Ishikawa (cell line): Measurements from ENCODE around the gene RNF186.
A peak's percentile ranks its signal among the peaks of the same experiment; 100 is the strongest.

Experiments used
- CEBPB ChIP-seq: IDR thresholded peaks from 2 replicates; pipeline ENCODE4 v1.6.1; 2012
- CREB1 ChIP-seq: IDR thresholded peaks from 2 replicates; pipeline ENCODE4 v1.6.1; 2012; ENCODE audit warnings: low read depth
- EGR1 ChIP-seq: IDR thresholded peaks from 2 replicates; pipeline ENCODE4 v1.6.1; 2012
- EP300 ChIP-seq: IDR thresholded peaks from 2 replicates; pipeline ENCODE4 v1.6.1; 2012; ENCODE audit warnings: borderline replicate concordance
- FOXM1 ChIP-seq: IDR thresholded peaks from 2 replicates; pipeline ENCODE4 v1.6.1; 2012; ENCODE audit warnings: low read depth, borderline replicate concordance
- MAX ChIP-seq: IDR thresholded peaks from 2 replicates; pipeline ENCODE4 v1.6.1; 2012
- NFIC ChIP-seq: IDR thresholded peaks from 2 replicates; pipeline ENCODE4 v1.6.1; 2012
- RAD21 ChIP-seq: IDR thresholded peaks from 2 replicates; pipeline ENCODE4 v1.6.1; 2012; ENCODE audit warnings: low read depth
- REST ChIP-seq: IDR thresholded peaks from 2 replicates; pipeline ENCODE4 v1.6.1; 2012; ENCODE audit warnings: low read depth, mild to moderate bottlenecking
- TAF1 ChIP-seq: IDR thresholded peaks from 2 replicates; pipeline ENCODE4 v1.6.1; 2012; ENCODE audit warnings: low read depth, mild to moderate bottlenecking
- TCF12 ChIP-seq: IDR thresholded peaks from 2 replicates; pipeline ENCODE4 v1.6.1; 2012; ENCODE audit warnings: low read depth
- TEAD4 ChIP-seq: IDR thresholded peaks from 2 replicates; pipeline ENCODE4 v1.6.1; 2012
- USF1 ChIP-seq: IDR thresholded peaks from 2 replicates; pipeline ENCODE4 v1.6.1; 2012
- YY1 ChIP-seq: IDR thresholded peaks from 2 replicates; pipeline ENCODE4 v1.6.1; 2012; ENCODE audit warnings: low read depth
- ZBTB7A ChIP-seq: IDR thresholded peaks from 2 replicates; pipeline ENCODE4 v1.6.1; 2012; ENCODE audit warnings: low read depth

The RNF186 gene

GRCh38 chr1:19850214-19850613 lies 35.1 kb upstream of the RNF186 start:
- TF ChIP-seq MAX (no peak), TAF1 (no peak)

- 0 out of 2 replicates have a peak, but pooled peaks have one; percentile 6 for TF ChIP-seq CEBPB
These were observed 32.3 kb upstream of the RNF186 start for GRCh38 chr1:19847334-19847733.

- no peak for TF ChIP-seq ZBTB7A
- no peak for TF ChIP-seq TCF12
- TF ChIP-seq RAD21 = no peak
- TF ChIP-seq REST = no peak
- TF ChIP-seq TAF1 = no peak
- TF ChIP-seq TEAD4 = no peak
- no peak for TF ChIP-seq CREB1
- no peak for TF ChIP-seq YY1
- no peak for TF ChIP-seq USF1
- no peak for TF ChIP-seq FOXM1
- no peak for TF ChIP-seq MAX
- no peak for TF ChIP-seq EP300
- no peak for TF ChIP-seq CEBPB
- no peak for TF ChIP-seq NFIC
- no peak for TF ChIP-seq EGR1
These were observed 31.3 kb upstream of the RNF186 start for GRCh38 chr1:19846338-19846737.

- TF ChIP-seq CEBPB (peak; percentile 20; the same call in 1 of the 2 replicates), REST (no peak), EP300 (no peak), NFIC (no peak), TEAD4 (no peak)
These were observed 30.5 kb upstream of the RNF186 start for GRCh38 chr1:19845555-19845954.

- TF ChIP-seq ZBTB7A (no peak), TCF12 (no peak), FOXM1 (no peak), MAX (no peak), TAF1 (no peak), CEBPB (no peak), YY1 (no peak), TEAD4 (no peak), CREB1 (no peak), EGR1 (no peak), USF1 (no peak), EP300 (no peak), RAD21 (no peak), REST (no peak), NFIC (no peak)
These were observed 29.8 kb upstream of the RNF186 start for GRCh38 chr1:19844731-19845495.
